Measurements from ENCODE around the gene FAM174B.

Gene FAM174B

GRCh38 chr15:92683511-92683834 lies 27.9 kb upstream of the FAM174B start:
- TF ChIP-seq CTCF (IDR thresholded peaks at IDR 0.05; ENCODE audit: borderline replicate concordance, control extremely low read depth, extremely low read depth, insufficient read depth, missing control alignments): peak; percentile 50
- in situ Hi-C loops (cut with MboI; ENCODE audit: low sequenced_read_pairs, unreplicated experiment): no loop called here
- no peak for DNase-seq (ENCODE audit: low spot score)

- no peak for TF ChIP-seq CTCF (IDR thresholded peaks at IDR 0.05; ENCODE audit: borderline replicate concordance, control extremely low read depth, extremely low read depth, insufficient read depth, missing control alignments)
- DNase-seq (ENCODE audit: low spot score): no peak
- in situ Hi-C loops (cut with MboI; ENCODE audit: low sequenced_read_pairs, unreplicated experiment): no loop called here
These were observed 27.4 kb upstream of the FAM174B start for GRCh38 chr15:92682741-92683510.

GRCh38 chr15:92681141-92681631 lies 25.6 kb upstream of the FAM174B start:
- no peak for DNase-seq (ENCODE audit: low spot score)
- in situ Hi-C loops (cut with MboI; ENCODE audit: low sequenced_read_pairs, unreplicated experiment): no loop called here
- no peak for TF ChIP-seq CTCF (IDR thresholded peaks at IDR 0.05; ENCODE audit: borderline replicate concordance, control extremely low read depth, extremely low read depth, insufficient read depth, missing control alignments)

- TF ChIP-seq CTCF (IDR thresholded peaks at IDR 0.05; ENCODE audit: borderline replicate concordance, control extremely low read depth, extremely low read depth, insufficient read depth, missing control alignments): no peak
- in situ Hi-C loops (cut with MboI; ENCODE audit: low sequenced_read_pairs, unreplicated experiment): no loop called here
- no peak for DNase-seq (ENCODE audit: low spot score)
These were observed 22.4 kb upstream of the FAM174B start for GRCh38 chr15:92677999-92678398.

GRCh38 chr15:92676561-92676960 lies 21.0 kb upstream of the FAM174B start:
- DNase-seq (ENCODE audit: low spot score): no peak
- in situ Hi-C loops (cut with MboI; ENCODE audit: low sequenced_read_pairs, unreplicated experiment): no loop called here
- TF ChIP-seq CTCF (IDR thresholded peaks at IDR 0.05; ENCODE audit: borderline replicate concordance, control extremely low read depth, extremely low read depth, insufficient read depth, missing control alignments): no peak

GRCh38 chr15:92675485-92675884 lies 19.9 kb upstream of the FAM174B start:
- no peak for TF ChIP-seq CTCF (IDR thresholded peaks at IDR 0.05; ENCODE audit: borderline replicate concordance, control extremely low read depth, extremely low read depth, insufficient read depth, missing control alignments)
- in situ Hi-C loops (cut with MboI; ENCODE audit: low sequenced_read_pairs, unreplicated experiment): no loop called here

More at GRCh38 chr15:92675485-92675884, 19.9 kb upstream of the FAM174B start:
- no peak for DNase-seq (ENCODE audit: low spot score)

All from GM13976 (cell line).